ENCODE data around the gene PSMA3.
"Not testable (repeated sequence)": the region's sequence is repeated elsewhere in the genome, so short reads cannot be mapped to it uniquely, and the experiment has no call there.

PSMA3 gene

DNA sequence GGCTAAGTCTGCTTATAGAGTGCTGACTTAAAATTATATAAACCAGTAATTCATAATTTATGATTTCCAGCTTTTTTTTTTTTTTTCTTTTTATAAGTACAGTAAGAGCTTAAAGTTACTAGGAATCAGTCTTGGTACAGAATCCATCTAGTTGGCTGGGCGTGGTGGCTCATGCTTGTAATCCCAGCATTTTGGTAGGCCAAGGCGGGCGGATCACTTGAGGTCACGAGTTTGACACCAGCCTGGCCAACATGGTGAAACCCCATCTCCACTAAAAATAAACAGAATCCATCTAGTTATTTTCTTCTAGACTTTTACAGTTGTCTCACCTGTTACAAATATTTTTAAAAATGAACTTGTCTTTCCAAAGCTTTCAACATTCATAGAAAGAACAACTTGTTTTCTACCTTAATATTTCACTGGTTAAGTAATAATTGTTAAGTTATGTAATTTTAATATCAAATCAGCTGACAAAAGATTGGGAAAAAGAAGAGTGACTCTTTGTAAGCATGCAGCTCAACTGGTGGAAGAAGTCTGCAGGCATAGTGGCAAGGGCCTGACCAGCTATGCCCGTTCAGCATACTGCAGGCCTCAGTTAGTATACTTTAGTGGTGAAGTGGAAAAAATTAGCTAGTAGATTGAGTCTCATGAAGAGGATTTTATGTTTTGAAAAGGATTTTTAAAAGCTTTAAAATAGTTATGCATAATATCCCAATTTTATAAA lies 17.4 kb upstream of the PSMA3 start:
- H3K27me3 ChIP-seq = no peaks in the 10 kb centered on the region
- H3K9me3 ChIP-seq = no peaks in the 10 kb centered on the region
- H3K9ac ChIP-seq = no peak overlapping the region
- H4K20me1 ChIP-seq = no peaks in the 10 kb centered on the region
- H3K36me3 ChIP-seq = peaks cover 54% of the 10 kb centered on the region
- H3K4me3 ChIP-seq = no peak overlapping the region
- no peak for TF ChIP-seq Cebpa-rat (IDR thresholded peaks at IDR 0.05)
- no peak overlapping the region for H3K4me2 ChIP-seq
- H3K27ac ChIP-seq = no peak overlapping the region
- no peaks in the 10 kb centered on the region for H3K4me1 ChIP-seq

DNA sequence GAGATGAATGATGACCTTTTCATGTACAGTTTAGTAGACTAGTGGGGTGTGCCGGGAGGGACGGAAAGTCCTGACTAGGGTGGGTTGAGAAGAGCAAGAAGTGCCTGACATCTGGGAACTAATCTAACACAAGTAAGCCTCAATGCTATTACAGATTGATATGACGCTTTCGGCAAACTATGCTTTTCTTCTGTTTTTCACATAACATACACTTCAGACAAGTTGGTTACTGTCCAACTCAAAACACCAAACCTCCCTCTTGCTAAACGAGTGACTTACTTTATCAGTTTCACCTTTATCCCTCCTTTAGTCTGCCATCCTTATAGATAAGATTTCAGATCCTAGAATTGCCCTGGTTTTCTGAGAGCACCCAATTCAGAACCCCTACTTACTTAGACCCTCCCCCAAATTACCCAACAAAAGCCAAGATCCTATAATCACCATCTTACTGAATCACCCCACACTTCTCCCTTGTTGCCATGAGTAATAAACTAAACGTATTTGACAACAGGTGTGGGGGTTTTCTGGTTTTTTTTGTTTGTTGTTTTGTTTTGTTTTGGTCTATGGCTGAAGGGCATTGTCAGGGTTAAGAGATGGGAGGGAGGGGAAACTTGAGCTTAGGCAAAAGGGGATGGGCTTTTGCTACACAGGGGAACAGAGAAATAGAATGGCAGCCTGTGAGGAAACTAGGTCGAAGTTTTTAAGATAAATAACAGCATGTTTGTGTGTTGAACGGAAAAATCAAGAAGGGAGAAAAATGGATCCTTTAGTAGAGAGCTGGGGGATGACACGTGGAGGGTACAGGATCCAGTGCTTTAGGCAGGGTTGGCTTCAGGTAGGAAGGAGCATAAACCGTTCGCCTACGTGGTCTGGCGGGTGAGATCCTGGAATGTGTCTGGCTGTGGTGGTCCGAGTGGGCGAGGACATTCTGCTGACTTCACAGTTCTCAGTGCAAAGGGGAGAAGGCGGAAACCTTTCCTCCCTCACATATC lies 6.1 kb upstream of the PSMA3 start:
- Histone ChIP-seq H3K27ac (no peak overlapping the region), H3K4me3 (peak overlapping the region; percentile 69; the same call in 1 of the 2 replicates)

DNA sequence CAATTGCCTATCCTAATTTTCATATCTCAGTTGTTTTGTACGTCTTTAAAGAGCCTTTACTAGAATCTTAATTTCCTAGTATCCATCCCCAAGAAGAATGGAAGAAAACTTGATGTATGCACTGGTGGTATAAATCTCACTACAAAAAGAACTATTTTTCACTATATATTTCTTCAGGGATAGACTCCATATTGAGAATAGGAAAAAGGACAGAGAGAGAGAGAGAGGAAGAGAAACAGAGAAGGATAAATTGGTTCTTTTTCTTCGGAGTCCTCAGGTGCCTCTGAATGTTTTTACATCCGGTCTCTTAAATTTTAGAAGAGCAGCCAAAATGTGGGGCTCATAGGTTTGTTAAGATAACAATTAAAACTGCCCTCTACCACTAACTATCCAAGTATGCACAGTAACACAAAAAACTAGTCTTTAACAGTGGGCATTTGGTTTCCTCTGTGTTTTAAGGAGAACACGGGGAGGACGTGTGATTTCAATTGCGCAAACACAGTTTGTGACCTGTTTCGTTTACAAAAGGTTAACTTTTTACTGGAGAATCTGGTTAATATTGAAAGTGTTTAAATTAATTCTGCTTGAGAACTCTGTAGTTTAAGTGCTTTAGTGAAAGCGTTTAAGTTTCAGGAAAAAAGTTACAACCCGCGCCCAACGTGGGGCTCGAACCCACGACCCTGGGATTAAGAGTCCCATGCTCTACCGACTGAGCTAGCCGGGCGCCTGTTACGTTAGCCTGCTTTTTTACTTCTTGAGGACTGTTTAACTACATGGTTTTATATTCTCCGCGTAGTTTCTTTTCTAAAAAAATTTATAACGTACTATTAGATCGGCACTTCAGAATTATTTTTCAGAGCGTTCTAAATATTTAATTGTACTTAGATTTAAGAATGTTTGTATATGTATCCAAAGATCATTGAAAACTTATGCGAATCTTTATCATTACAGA lies 5.1 kb upstream of the PSMA3 start:
- Histone ChIP-seq H3K4me3 (peak overlapping the region; percentile 69), H3K9ac (peak overlapping the region; percentile 76), H3K27me3 (no peaks in the 10 kb centered on the region), H3K4me1 (peaks cover 22% of the 10 kb centered on the region), H3K36me3 (peaks cover 17% of the 10 kb centered on the region), H3K4me2 (peak overlapping the region; percentile 77), H3K27ac (no peak overlapping the region), H4K20me1 (no peaks in the 10 kb centered on the region), H3K9me3 (no peaks in the 10 kb centered on the region)
- peak; percentile 48; the same call in 1 of the 2 replicates for TF ChIP-seq Cebpa-rat (IDR thresholded peaks at IDR 0.05)

More for the DNA sequence above, 6.1 kb upstream of the PSMA3 start:
- no peak for TF ChIP-seq Cebpa-rat (IDR thresholded peaks at IDR 0.05)
- Histone ChIP-seq H3K27me3 (no peaks in the 10 kb centered on the region), H3K9me3 (no peaks in the 10 kb centered on the region), H3K36me3 (peaks cover 17% of the 10 kb centered on the region), H4K20me1 (no peaks in the 10 kb centered on the region), H3K9ac (no peak overlapping the region), H3K4me1 (peaks cover 19% of the 10 kb centered on the region), H3K4me2 (peak overlapping the region; percentile 77)

GRCh38 chr14:58243790-58244555 lies 670 bp upstream of the PSMA3 start:
- Histone ChIP-seq H3K9me3 (no peaks in the 10 kb centered on the region), H3K4me1 (peaks cover 40% of the 10 kb centered on the region), H3K4me3 (peak overlapping the region; percentile 95), H3K36me3 (peaks cover 20% of the 10 kb centered on the region), H4K20me1 (peaks cover 39% of the 10 kb centered on the region), H3K9ac (peak overlapping the region; percentile 98), H3K27ac (peak overlapping the region; percentile 74), H3K27me3 (no peaks in the 10 kb centered on the region), H3K4me2 (peak overlapping the region; percentile 80)
- TF ChIP-seq Cebpa-rat (IDR thresholded peaks at IDR 0.05) = no peak

DNA sequence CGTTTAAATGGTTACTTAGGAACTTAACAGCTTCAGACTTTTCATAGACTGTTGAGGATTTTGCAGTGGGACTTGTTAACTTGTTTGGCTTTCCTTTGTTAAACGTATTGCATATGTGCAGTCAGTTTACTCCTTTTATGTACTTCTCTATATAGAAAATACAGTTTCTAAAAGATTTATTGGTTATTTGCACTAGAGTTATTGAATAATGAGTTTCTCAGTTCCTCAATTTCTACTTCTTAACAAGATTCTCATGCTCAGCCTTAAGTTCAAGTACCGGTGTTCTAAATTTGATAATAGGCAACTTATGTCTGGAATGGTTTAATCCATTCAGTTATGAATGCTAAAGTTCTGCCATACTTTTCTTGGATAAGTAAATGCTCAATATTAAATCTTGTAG lies 919 bp downstream of the PSMA3 start:
- TF ChIP-seq Cebpa-rat (IDR thresholded peaks at IDR 0.05) = no peak
- Histone ChIP-seq H3K4me1 (peaks cover 35% of the 10 kb centered on the region), H3K9ac (peak overlapping the region; percentile 98), H3K27ac (peak overlapping the region; percentile 96), H3K9me3 (no peaks in the 10 kb centered on the region), H3K4me3 (peak overlapping the region; percentile 95), H3K4me2 (peak overlapping the region; percentile 87), H3K36me3 (peaks cover 36% of the 10 kb centered on the region), H4K20me1 (peaks cover 55% of the 10 kb centered on the region), H3K27me3 (no peaks in the 10 kb centered on the region)

DNA sequence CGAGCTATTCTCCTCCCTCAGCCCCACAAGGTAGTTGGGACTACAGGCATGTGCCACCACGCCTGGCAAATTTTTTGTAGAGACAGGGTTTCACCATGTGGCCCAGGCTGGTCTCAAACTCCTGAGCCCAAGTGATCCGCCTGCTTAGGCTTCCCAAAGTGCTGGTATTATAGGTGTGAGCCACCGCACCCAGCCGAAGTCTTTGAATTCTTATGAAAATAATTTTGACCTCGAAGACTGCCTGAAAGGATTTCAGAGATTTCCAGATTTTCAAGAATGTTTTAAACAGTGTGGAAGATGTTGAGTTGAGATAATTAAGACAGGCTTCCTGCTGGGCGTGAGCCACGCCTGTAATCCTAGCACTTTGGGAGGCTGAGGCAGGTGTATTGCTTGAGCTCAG lies 5.0 kb downstream of the PSMA3 start:
- no peak overlapping the region for H3K27ac ChIP-seq
- H3K4me1 ChIP-seq = peaks cover 21% of the 10 kb centered on the region
- no peak for TF ChIP-seq Cebpa-rat (IDR thresholded peaks at IDR 0.05)
- no peaks in the 10 kb centered on the region for H3K9me3 ChIP-seq
- no peak overlapping the region for H3K4me2 ChIP-seq
- no peaks in the 10 kb centered on the region for H3K27me3 ChIP-seq
- H4K20me1 ChIP-seq = peaks cover 95% of the 10 kb centered on the region
- H3K36me3 ChIP-seq = peaks cover 74% of the 10 kb centered on the region
- H3K4me3 ChIP-seq = no peak overlapping the region
- H3K9ac ChIP-seq = no peak overlapping the region

DNA sequence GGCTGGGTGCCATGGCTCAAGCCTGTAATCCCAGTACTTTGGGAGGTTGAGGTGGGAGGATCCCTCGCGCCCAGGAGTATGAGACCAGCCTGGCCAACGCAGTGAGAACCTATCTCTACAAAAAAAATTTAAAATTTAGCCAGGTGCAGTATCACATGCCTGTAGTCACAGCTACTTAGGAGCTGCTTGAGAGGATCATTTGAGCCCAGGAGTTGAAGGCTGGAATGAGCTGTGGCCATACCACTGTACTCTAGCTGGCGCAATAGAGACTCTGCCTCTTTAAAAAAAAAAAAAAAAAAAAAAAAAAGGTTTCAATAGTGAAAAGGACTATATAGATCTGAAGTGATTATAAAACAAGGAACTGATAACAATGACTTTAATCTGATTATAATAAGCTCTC lies 13.5 kb downstream of the PSMA3 start:
- no peaks in the 10 kb centered on the region for H3K27me3 ChIP-seq
- no peak overlapping the region for H3K9ac ChIP-seq
- H3K36me3 ChIP-seq = peaks cover 99% of the 10 kb centered on the region
- no peak overlapping the region for H3K27ac ChIP-seq
- H4K20me1 ChIP-seq = peaks cover 99% of the 10 kb centered on the region
- no peak overlapping the region for H3K4me3 ChIP-seq
- TF ChIP-seq Cebpa-rat (IDR thresholded peaks at IDR 0.05) = no peak
- H3K9me3 ChIP-seq = no peaks in the 10 kb centered on the region
- H3K4me2 ChIP-seq = no peak overlapping the region
- no peaks in the 10 kb centered on the region for H3K4me1 ChIP-seq

- not testable (repeated sequence) for H3K4me2 ChIP-seq, H3K27ac ChIP-seq, H3K27me3 ChIP-seq, H3K9me3 ChIP-seq, H3K4me3 ChIP-seq, H3K9ac ChIP-seq, H3K4me1 ChIP-seq
- H4K20me1 ChIP-seq = peaks cover 98% of the 10 kb centered on the region
- H3K36me3 ChIP-seq = peaks cover 100% of the 10 kb centered on the region
These were observed 17.4 kb downstream of the PSMA3 start for GRCh38 chr14:58262005-58262404.

Data from BLaER1 (cell line).